ENCODE results near the gene CCS.
A peak's percentile ranks its signal among the peaks of the same experiment; 100 is the strongest.

DNA sequence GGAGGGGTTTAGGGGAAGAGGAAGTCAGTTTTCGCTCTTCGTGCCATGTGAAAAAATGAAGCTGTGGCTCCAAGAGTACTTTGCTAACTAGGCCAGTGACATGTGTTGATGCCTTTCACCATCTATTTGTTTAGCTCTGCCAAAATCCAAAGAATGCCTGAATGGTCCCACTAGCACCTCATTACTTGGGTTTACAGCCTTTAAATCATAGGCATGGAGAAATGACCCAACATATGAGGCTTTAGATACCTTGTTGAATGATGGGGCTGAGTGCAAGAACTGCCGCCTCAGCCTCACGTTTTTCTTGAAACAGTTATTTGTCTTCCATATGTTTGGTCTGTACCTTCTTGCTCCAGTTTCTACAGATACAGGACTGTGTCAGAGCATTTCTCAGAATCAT, 53.8 kb downstream of the CCS start:
- TF ChIP-seq POLR2A (IDR thresholded peaks at IDR 0.05; ENCODE audit: low read depth, low read length) (0 out of 2 replicates have a peak, but pooled peaks have one; percentile 32), POLR2AphosphoS5 (IDR thresholded peaks at IDR 0.05; ENCODE audit: low read depth, low read length) (no peak; the same call in none of the 2 replicates), TAF1 (IDR thresholded peaks at IDR 0.05; ENCODE audit: low read depth, low read length) (no peak)

Measured in GM12891 (cell line).